Thyroid gland (tissue), 4 donors: Measurements from ENCODE around the gene ZNF208. TPM values are rescaled to one million over a fixed set of nuclear protein-coding genes. Genes with fewer than 3 reads are reported as not detected.

Experiments
- DNase-seq, 2 donors: peaks; one replicate each; pipeline ENCODE4 v3.0.0-alpha.2; 2019
- H3K27ac ChIP-seq, 3 donors: fragments of 200-600 bp; sonication (generic); 1 replicate in 2 of 3; 2 replicates in 1 of 3; pipeline ENCODE4 v1.5.1; 2016 to 2019; ENCODE audit warnings: mild to moderate bottlenecking in 1 of 3, moderate library complexity in 1 of 3
- H3K27me3 ChIP-seq: fragments of 200-600 bp; sonication (generic); one replicate; pipeline ENCODE4 v1.5.1; 2019
- H3K36me3 ChIP-seq, 2 donors: fragments of 200-600 bp; sonication (generic); one replicate each; pipeline ENCODE4 v1.5.1; 2016 to 2019
- H3K4me1 ChIP-seq, 2 donors: fragments of 200-600 bp; sonication (generic); one replicate each; pipeline ENCODE4 v1.5.1; 2017 to 2019
- H3K4me3 ChIP-seq, 3 donors: fragments of 200-600 bp; sonication (generic); replicated peaks in 1 of 3; 1 replicate in 2 of 3; 2 replicates in 1 of 3; pipeline ENCODE4 v1.5.1; 2016; ENCODE audit warnings: mild to moderate bottlenecking in 1 of 3
- H3K9me3 ChIP-seq: fragments of 200-600 bp; sonication (generic); one replicate; pipeline ENCODE4 v1.5.1; 2017
- POLR2A ChIP-seq, 2 donors: fragments of 450-650 bp; IDR thresholded peaks; one replicate each; pipeline ENCODE4 v1.6.1; 2017; ENCODE audit warnings: antibody characterized with exemption in 2 of 2, mild to moderate bottlenecking in 2 of 2, moderate library complexity in 1 of 2
- WGBS, 2 donors: methylation state at CpG; one replicate each; pipeline ENCODE4 v1.1.5; 2017; 5-methylcytosine and 5-hydroxymethylcytosine counted together
- intact Hi-C: fragments of 100-400 bp; cut with DNase I; formaldehyde crosslinking; loops from one replicate; pipeline ENCODE4 v1.15.1; 2023
- total RNA-seq, 4 donors: library from RNA; depleted of rRNA; stranded (reverse); fragments of >200 nt; gene quantifications; one replicate each; pipeline ENCODE4 v1.2.3, GENCODE V29; 2016
- TF ChIP-seq, protein P1 (sequence below), 6 experiments: fragments of 200-600 bp in 3 of 6; fragments of 450-650 bp in 3 of 6; sonication (generic) in 3 of 6; IDR thresholded peaks; one replicate each; pipeline ENCODE4 v1.5.1; 2016 to 2019; ENCODE audit warnings: antibody characterized with exemption in 6 of 6, mild to moderate bottlenecking in 2 of 6, inconsistent platforms in 1 of 6, moderate library complexity in 1 of 6

Gene ZNF208
- total RNA-seq, 4 donors from 2014 or later, result 17.8 to 44.1 (median 27.2) TPM

DNA sequence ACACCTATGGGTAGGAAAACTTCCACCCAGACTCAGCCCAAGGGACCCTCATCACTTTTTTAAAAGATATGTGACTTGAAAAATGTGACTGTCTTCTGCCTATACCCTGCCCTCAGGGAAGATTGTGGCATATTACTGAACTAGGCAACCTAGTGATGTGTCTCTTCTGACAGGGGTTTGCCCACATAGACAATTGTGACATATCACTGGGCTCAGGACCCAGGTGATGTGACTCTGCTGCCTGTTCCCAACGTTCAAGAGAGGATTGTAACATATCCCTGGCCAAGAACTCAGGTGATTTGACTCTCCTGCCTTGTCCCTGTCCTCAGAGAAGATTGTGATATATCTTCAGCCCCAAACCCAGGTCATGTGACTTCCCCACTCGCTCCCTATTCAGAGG lies 88.5 kb downstream of the ZNF208 start:
- no peaks in the 10 kb centered on the region for H3K9me3 ChIP-seq
- H3K4me1 ChIP-seq, result no peaks in the 10 kb centered on the region
- 12 to 23% methylated on average over 2 of the region's 2 CpGs for WGBS, 2 donors
- no peak overlapping the region for H3K27ac ChIP-seq
- TF ChIP-seq, protein P1, sequence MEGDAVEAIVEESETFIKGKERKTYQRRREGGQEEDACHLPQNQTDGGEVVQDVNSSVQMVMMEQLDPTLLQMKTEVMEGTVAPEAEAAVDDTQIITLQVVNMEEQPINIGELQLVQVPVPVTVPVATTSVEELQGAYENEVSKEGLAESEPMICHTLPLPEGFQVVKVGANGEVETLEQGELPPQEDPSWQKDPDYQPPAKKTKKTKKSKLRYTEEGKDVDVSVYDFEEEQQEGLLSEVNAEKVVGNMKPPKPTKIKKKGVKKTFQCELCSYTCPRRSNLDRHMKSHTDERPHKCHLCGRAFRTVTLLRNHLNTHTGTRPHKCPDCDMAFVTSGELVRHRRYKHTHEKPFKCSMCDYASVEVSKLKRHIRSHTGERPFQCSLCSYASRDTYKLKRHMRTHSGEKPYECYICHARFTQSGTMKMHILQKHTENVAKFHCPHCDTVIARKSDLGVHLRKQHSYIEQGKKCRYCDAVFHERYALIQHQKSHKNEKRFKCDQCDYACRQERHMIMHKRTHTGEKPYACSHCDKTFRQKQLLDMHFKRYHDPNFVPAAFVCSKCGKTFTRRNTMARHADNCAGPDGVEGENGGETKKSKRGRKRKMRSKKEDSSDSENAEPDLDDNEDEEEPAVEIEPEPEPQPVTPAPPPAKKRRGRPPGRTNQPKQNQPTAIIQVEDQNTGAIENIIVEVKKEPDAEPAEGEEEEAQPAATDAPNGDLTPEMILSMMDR (IDR thresholded peaks at IDR 0.05), result no peak
- no peak for TF ChIP-seq POLR2A (IDR thresholded peaks at IDR 0.05)
- H3K4me3 ChIP-seq, result no peak overlapping the region
- H3K36me3 ChIP-seq, result no peaks in the 10 kb centered on the region
- no peak for DNase-seq
- H3K27me3 ChIP-seq, result no peaks in the 10 kb centered on the region
- intact Hi-C loops, result no loop called here

DNA sequence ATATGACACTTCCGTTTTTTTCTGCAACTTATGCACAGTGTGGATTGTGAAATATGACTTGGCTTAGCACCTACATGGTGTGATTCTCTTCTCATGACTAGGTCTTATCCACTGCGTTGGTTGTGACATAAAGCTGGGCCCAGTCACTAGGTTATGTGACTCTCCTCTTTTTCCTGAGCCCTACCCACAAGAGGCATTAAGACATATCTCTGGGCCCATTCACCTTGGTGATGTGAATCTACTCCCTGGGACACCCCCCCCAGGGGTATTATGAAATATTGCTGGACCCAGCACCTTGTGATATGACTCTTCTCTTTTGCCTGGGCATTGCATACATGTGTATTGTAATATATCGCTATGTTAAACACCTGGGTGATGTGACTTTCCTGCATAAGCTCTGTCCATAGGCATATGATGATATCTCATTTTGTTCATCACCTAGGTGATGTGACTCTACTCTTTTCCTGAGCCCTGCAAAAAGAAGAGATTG lies 89.0 kb downstream of the ZNF208 start:
- 82 to 88% methylated on average over 3 of the region's 3 CpGs for WGBS, 2 donors
- H3K36me3 ChIP-seq, result no peaks in the 10 kb centered on the region
- TF ChIP-seq, protein P1 (IDR thresholded peaks at IDR 0.05), result no peak
- no peak for TF ChIP-seq POLR2A (IDR thresholded peaks at IDR 0.05)
- H3K27me3 ChIP-seq, result no peaks in the 10 kb centered on the region
- DNase-seq, result no peak
- H3K4me3 ChIP-seq, result no peak overlapping the region
- no peaks in the 10 kb centered on the region for H3K9me3 ChIP-seq
- no peaks in the 10 kb centered on the region for H3K4me1 ChIP-seq
- no peak overlapping the region for H3K27ac ChIP-seq
- intact Hi-C loops, result no loop called here

DNA sequence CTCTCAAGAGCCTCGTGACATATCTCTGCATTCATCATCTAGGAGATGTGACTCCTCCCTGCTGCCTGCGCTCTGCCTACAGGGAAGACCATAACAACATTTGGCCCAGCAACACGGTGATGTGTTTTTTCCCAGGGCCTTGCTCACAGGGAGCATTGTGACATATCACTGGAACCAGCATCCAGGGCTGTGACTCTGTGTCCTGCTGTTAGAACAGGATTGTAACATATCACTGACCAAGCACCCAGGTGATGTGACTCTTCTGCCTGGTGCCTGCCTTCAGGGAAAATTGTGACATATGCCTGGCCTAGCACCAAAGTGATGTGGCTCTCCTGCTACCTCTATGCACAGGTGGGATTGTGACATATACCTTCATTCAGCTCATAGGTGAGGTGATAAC lies 95.3 kb downstream of the ZNF208 start:
- TF ChIP-seq POLR2A (IDR thresholded peaks at IDR 0.05), result no peak
- TF ChIP-seq, protein P1 (IDR thresholded peaks at IDR 0.05), result no peak
- 48 to 50% methylated on average over 2 to 3 of the region's 3 CpGs for WGBS, 2 donors
- intact Hi-C loops, result no loop called here
- Histone ChIP-seq H3K36me3 (no peaks in the 10 kb centered on the region), H3K27ac (no peak overlapping the region), H3K27me3 (no peaks in the 10 kb centered on the region), H3K4me1 (no peaks in the 10 kb centered on the region), H3K4me3 (no peak overlapping the region), H3K9me3 (no peaks in the 10 kb centered on the region)
- DNase-seq, result no peak

DNA sequence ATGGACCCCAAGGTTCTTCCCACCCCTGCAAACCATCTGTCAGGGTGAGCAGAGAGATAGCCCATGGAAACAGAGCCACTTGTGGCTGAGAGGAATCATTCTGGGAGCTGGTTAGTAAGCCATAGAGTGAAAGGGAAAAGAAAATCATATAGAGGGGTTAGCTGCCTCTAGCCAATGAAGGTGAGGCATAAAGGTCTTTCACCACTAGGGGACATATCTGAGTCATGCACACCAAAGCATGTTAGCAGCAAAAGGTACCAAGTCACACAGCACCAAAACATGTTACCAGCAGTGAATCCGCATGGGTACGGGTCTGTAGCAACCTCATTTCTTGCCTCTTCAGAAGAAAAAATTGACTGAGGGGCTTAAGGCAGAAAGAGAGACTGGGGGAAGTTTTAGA lies 98.1 kb downstream of the ZNF208 start:
- WGBS, 2 donors, result 65 to 92% methylated on average over 2 of the region's 2 CpGs
- H3K27me3 ChIP-seq, result no peaks in the 10 kb centered on the region
- H3K36me3 ChIP-seq, result no peaks in the 10 kb centered on the region
- no peak for DNase-seq
- H3K9me3 ChIP-seq, result no peaks in the 10 kb centered on the region
- no peaks in the 10 kb centered on the region for H3K4me1 ChIP-seq
- intact Hi-C loops, result no loop called here
- no peak for TF ChIP-seq POLR2A (IDR thresholded peaks at IDR 0.05)
- TF ChIP-seq, protein P1 (IDR thresholded peaks at IDR 0.05), result no peak
- no peak overlapping the region for H3K27ac ChIP-seq
- no peak overlapping the region for H3K4me3 ChIP-seq

DNA sequence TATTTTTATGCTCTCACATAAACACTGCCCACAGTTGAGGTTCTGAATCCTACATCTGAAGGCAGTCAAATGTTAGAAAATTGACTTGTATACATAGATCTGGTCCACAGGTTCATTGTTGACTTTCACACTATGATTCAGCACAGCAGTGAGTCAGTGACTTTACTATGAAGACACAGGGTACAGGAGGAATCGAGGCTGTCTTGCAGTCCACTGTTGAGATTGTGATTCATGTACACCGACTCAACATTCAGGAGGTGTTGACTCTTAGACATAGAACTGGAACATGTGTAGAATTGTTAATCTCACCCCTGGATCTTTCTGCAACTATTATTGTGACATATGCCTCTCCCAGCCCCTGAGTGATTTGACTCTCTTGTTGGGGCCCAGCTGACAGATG lies 100.4 kb downstream of the ZNF208 start:
- TF ChIP-seq, protein P1 (IDR thresholded peaks at IDR 0.05), result no peak
- TF ChIP-seq POLR2A (IDR thresholded peaks at IDR 0.05), result no peak
- no peaks in the 10 kb centered on the region for H3K27me3 ChIP-seq
- H3K27ac ChIP-seq, result no peak overlapping the region
- H3K9me3 ChIP-seq, result no peaks in the 10 kb centered on the region
- DNase-seq, result no peak
- H3K4me3 ChIP-seq, result no peak overlapping the region
- no peaks in the 10 kb centered on the region for H3K36me3 ChIP-seq
- intact Hi-C loops, result no loop called here
- H3K4me1 ChIP-seq, result no peaks in the 10 kb centered on the region
- 74 to 82% methylated on average over 2 of the region's 2 CpGs for whole genome bisulfite sequencing, 2 donors
